ENCODE measurements around the gene RFTN1.

- TF ChIP-seq POLR2A (IDR thresholded peaks at IDR 0.05; ENCODE audit: low read depth, low read length), result no peak
- no peak for TF ChIP-seq POLR2AphosphoS5 (IDR thresholded peaks at IDR 0.05; ENCODE audit: low read depth, low read length)
Observed at GRCh38 chr3:16423298-16423697, 90.2 kb downstream of the RFTN1 start.
